Measurements from ENCODE around the gene TSACC.
"Not testable (repeated sequence)": the region's sequence is repeated elsewhere in the genome, so short reads cannot be mapped to it uniquely, and the experiment has no call there.

The TSACC gene

GRCh38 chr1:156316909-156317308 is 21.4 kb upstream of the TSACC start:
- no peak for TF ChIP-seq CTCF (IDR thresholded peaks at IDR 0.05; ENCODE audit: low read depth, low read length, missing control alignments)
- H3K27ac ChIP-seq: no peak overlapping the region
- in situ Hi-C loops (cut with HindIII; ENCODE audit: low pct_ligation_motif_present, low sequenced_read_pairs): no loop called here
- H3K36me3 ChIP-seq (replicated peaks): peaks cover 91% of the 10 kb centered on the region
- no peaks in the 10 kb centered on the region for H3K27me3 ChIP-seq (replicated peaks)
- no peak for DNase-seq
- H3K4me3 ChIP-seq (ENCODE audit: low read depth, low read length): no peak overlapping the region

- Histone ChIP-seq H3K27ac (no peak overlapping the region), H3K27me3 (replicated peaks) (no peaks in the 10 kb centered on the region), H3K36me3 (replicated peaks) (peaks cover 91% of the 10 kb centered on the region), H3K4me3 (ENCODE audit: low read depth, low read length) (no peak overlapping the region)
- DNase-seq: peak; percentile 29
- in situ Hi-C loops (cut with HindIII; ENCODE audit: low pct_ligation_motif_present, low sequenced_read_pairs): no loop called here
- peak; percentile 57 for TF ChIP-seq CTCF (IDR thresholded peaks at IDR 0.05; ENCODE audit: low read depth, low read length, missing control alignments)
These were observed 18.7 kb upstream of the TSACC start for GRCh38 chr1:156319664-156320063.

GRCh38 chr1:156320560-156320959 is 17.8 kb upstream of the TSACC start:
- peaks cover 88% of the 10 kb centered on the region for H3K36me3 ChIP-seq (replicated peaks)
- H3K27me3 ChIP-seq (replicated peaks): no peaks in the 10 kb centered on the region
- in situ Hi-C loops (cut with HindIII; ENCODE audit: low pct_ligation_motif_present, low sequenced_read_pairs): no loop called here
- no peak overlapping the region for H3K4me3 ChIP-seq (ENCODE audit: low read depth, low read length)
- no peak overlapping the region for H3K27ac ChIP-seq
- no peak for DNase-seq
- no peak for TF ChIP-seq CTCF (IDR thresholded peaks at IDR 0.05; ENCODE audit: low read depth, low read length, missing control alignments)

- H3K4me3 ChIP-seq (ENCODE audit: low read depth, low read length); in situ Hi-C loops (cut with HindIII; ENCODE audit: low pct_ligation_motif_present, low sequenced_read_pairs); H3K27ac ChIP-seq; H3K27me3 ChIP-seq (replicated peaks); DNase-seq: not testable (repeated sequence)
- peaks cover 70% of the 10 kb centered on the region for H3K36me3 ChIP-seq (replicated peaks)
These were observed 15.1 kb upstream of the TSACC start for GRCh38 chr1:156323179-156323578.

GRCh38 chr1:156336242-156336641 is 2.1 kb upstream of the TSACC start:
- no peak for DNase-seq
- H3K4me3 ChIP-seq (ENCODE audit: low read depth, low read length): peak overlapping the region; percentile 96
- H3K27me3 ChIP-seq (replicated peaks): no peaks in the 10 kb centered on the region
- peaks cover 42% of the 10 kb centered on the region for H3K36me3 ChIP-seq (replicated peaks)
- peak; percentile 22 for TF ChIP-seq CTCF (IDR thresholded peaks at IDR 0.05; ENCODE audit: low read depth, low read length, missing control alignments)
- no peak overlapping the region for H3K27ac ChIP-seq
- in situ Hi-C loops (cut with HindIII; ENCODE audit: low pct_ligation_motif_present, low sequenced_read_pairs): no loop called here

DNA sequence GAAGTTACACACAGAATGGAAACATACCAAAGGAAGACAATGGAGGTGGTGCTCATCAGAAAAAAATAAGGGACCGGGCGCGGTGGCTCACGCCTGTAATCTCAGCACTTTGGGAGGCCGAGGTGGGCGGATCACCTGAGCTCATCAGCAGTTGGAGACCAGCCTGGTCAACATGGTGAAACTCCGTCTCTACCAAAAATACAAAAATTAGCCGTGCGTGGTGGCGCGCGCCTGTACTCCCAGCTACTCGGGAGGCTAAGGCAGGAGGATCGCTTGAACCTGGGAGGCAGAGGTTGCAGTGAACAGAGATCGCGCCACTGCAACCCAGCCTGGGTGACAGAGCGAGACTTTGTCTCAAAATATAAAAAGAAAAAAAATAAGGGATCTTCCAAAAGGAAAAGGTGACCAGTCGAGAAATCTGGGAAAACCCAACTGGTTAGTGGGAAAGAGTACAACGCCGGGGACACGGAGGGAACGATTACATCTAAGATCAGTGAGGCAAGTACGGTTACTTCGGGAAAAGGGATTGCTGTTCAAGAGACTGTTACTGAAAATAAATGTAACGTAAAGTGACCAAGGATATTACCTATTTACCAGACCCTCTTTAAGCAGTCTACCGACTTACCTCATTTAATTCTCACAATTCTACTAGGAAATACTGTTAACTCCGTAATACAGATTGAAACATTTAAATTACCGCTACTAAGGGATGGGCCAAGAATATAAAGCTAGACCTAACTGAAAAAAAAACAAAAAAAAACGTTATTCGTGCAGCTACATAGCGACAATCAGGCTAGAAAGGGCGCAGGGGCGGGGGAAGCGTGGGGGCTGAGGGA is 1.1 kb upstream of the TSACC start:
- TF ChIP-seq CTCF (IDR thresholded peaks at IDR 0.05; ENCODE audit: low read depth, low read length, missing control alignments): no peak
- DNase-seq: no peak
- Histone ChIP-seq H3K4me3 (ENCODE audit: low read depth, low read length) (peak overlapping the region; percentile 96), H3K27ac (peak overlapping the region; percentile 75), H3K27me3 (replicated peaks) (no peaks in the 10 kb centered on the region), H3K36me3 (replicated peaks) (peaks cover 33% of the 10 kb centered on the region)
- in situ Hi-C loops (cut with HindIII; ENCODE audit: low pct_ligation_motif_present, low sequenced_read_pairs): no loop called here
